Measurements from ENCODE around the gene ELMO1. TPM values are rescaled to one million over a fixed set of nuclear protein-coding genes. Genes with fewer than 3 reads are reported as not detected.

Gene ELMO1
- total and polyA plus RNA-seq, 2 experiments from 2014 or later, result 19.7 to 28.7 TPM

DNA sequence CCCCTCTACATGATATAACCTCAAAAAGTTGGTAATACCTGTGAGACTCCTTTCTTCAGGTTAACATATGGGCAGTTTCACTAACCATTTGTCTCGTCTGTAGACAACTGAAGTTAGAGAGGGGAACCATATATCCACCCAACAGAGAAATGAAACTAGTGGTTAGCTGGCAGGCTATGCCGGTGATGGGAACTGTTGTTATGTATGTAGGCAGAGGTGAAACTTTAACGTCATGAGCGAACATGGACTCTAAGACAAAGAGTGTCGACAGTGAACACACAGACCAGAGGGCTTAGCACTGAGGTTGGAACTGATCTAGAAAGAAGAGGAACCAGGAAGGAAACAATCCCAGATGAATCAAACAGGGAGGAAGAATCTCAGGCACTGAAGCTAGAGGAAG is 112.4 kb downstream of the ELMO1 start:
- Histone ChIP-seq H3K9me3 (ENCODE audit: low read depth) (no peaks in the 10 kb centered on the region), H3K4me3 (no peak overlapping the region), H3K27ac (no peak overlapping the region), H3K4me1 (ENCODE audit: insufficient read depth) (peaks cover 7% of the 10 kb centered on the region), H4K20me1 (ENCODE audit: insufficient read depth, poor library complexity, severe bottlenecking) (no peaks in the 10 kb centered on the region), H3K79me2 (no peaks in the 10 kb centered on the region), H3K9me2 (replicated peaks; ENCODE audit: insufficient read depth) (no peaks in the 10 kb centered on the region), H3K27me3 (no peaks in the 10 kb centered on the region), H3K36me3 (replicated peaks; ENCODE audit: insufficient read depth, low read depth) (no peaks in the 10 kb centered on the region), H3K4me2 (no peak overlapping the region), H2AFZ (no peak overlapping the region)
- WGBS (ENCODE audit: low lambda C conversion rate, missing lambda C conversion rate), result 96% methylated on average over 5 of the region's 5 CpGs
- TF ChIP-seq EZH2phosphoT487 (IDR thresholded peaks at IDR 0.05; ENCODE audit: low read depth, severe bottlenecking, unreplicated experiment) (no peak), EZH2 (IDR thresholded peaks at IDR 0.05; ENCODE audit: borderline replicate concordance) (no peak)
- TF ChIP-seq, protein P1, sequence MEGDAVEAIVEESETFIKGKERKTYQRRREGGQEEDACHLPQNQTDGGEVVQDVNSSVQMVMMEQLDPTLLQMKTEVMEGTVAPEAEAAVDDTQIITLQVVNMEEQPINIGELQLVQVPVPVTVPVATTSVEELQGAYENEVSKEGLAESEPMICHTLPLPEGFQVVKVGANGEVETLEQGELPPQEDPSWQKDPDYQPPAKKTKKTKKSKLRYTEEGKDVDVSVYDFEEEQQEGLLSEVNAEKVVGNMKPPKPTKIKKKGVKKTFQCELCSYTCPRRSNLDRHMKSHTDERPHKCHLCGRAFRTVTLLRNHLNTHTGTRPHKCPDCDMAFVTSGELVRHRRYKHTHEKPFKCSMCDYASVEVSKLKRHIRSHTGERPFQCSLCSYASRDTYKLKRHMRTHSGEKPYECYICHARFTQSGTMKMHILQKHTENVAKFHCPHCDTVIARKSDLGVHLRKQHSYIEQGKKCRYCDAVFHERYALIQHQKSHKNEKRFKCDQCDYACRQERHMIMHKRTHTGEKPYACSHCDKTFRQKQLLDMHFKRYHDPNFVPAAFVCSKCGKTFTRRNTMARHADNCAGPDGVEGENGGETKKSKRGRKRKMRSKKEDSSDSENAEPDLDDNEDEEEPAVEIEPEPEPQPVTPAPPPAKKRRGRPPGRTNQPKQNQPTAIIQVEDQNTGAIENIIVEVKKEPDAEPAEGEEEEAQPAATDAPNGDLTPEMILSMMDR (IDR thresholded peaks at IDR 0.05; ENCODE audit: poor library complexity), result no peak
- no peak for DNase-seq (ENCODE audit: low spot score)

DNA sequence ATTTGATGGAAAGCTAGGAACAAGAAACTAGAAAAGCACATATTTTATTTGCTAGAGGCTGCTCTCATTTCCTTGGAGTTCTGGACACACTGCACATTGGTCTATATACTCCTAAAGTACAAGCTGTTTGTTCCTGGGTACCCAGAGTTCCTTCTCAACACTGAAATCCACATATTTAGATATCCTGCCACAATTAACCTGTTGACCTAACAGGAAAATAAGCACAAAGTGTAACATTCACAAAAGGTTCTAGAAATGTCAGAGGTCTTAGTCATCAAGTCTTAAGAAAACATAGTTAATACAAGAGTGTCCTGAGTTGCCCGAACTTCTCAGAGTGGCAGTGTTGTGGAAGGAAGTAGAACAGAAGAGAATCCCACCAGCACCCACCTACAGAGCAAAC is 115.6 kb downstream of the ELMO1 start:
- DNase-seq (ENCODE audit: low spot score), result no peak
- WGBS (ENCODE audit: low lambda C conversion rate, missing lambda C conversion rate), result 75% methylated on average over 1 of the region's 1 CpG
- H3K27ac ChIP-seq, result no peak overlapping the region

DNA sequence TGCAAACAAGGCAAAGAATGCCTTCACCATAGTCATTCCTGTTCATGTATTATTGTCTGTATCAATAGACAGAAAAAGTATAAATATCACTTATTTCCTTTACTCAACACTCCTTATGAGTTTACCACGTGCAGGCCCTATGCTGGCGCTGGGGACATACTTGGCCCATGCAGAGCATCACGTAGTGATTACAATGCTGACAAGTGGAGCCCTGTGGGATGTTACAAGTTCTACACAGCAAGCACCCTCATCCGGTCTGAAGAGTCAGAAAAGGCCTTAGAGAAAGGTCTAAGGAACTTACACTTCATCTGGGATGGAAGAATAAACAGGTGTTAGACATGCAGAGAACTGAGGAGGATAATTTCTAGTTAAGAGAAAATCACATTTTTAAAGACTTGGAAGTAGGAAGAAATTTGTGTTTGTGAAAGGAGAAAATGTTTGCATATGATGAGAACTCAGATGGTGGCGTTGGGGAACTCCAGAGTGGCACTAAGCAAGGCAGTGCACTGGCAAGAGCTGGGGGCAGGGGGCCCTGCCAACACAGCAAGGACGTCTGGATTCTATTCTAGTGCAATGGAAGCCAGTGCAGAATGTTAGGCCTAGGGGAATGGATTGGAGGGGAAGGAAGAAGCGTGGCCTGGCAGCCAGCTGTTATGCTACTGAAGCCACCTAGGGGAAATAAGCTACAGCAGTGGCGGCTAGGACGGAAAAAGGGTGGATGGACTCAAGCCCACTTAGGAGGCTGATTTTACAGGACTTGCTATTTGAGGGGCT is 116.2 kb downstream of the ELMO1 start:
- no peaks in the 10 kb centered on the region for H3K36me3 ChIP-seq (replicated peaks; ENCODE audit: insufficient read depth, low read depth)
- H3K9me3 ChIP-seq (ENCODE audit: low read depth), result no peaks in the 10 kb centered on the region
- no peaks in the 10 kb centered on the region for H3K79me2 ChIP-seq
- no peak for TF ChIP-seq EZH2phosphoT487 (IDR thresholded peaks at IDR 0.05; ENCODE audit: low read depth, severe bottlenecking, unreplicated experiment)
- TF ChIP-seq, protein P1 (IDR thresholded peaks at IDR 0.05; ENCODE audit: poor library complexity), result no peak
- no peak for DNase-seq (ENCODE audit: low spot score)
- no peak overlapping the region for H3K27ac ChIP-seq
- H2AFZ ChIP-seq, result no peak overlapping the region
- H3K9me2 ChIP-seq (replicated peaks; ENCODE audit: insufficient read depth), result no peaks in the 10 kb centered on the region
- H3K4me1 ChIP-seq (ENCODE audit: insufficient read depth), result no peaks in the 10 kb centered on the region
- 91% methylated on average over 9 of the region's 9 CpGs for WGBS (ENCODE audit: low lambda C conversion rate, missing lambda C conversion rate)
- no peak overlapping the region for H3K4me2 ChIP-seq
- no peaks in the 10 kb centered on the region for H3K27me3 ChIP-seq
- no peaks in the 10 kb centered on the region for H4K20me1 ChIP-seq (ENCODE audit: insufficient read depth, poor library complexity, severe bottlenecking)
- no peak overlapping the region for H3K4me3 ChIP-seq

More for the DNA sequence above, 115.6 kb downstream of the ELMO1 start:
- H3K9me2 ChIP-seq (replicated peaks; ENCODE audit: insufficient read depth), result no peaks in the 10 kb centered on the region
- no peaks in the 10 kb centered on the region for H3K4me1 ChIP-seq (ENCODE audit: insufficient read depth)
- no peak overlapping the region for H3K4me3 ChIP-seq
- H3K27me3 ChIP-seq, result no peaks in the 10 kb centered on the region
- H4K20me1 ChIP-seq (ENCODE audit: insufficient read depth, poor library complexity, severe bottlenecking), result no peaks in the 10 kb centered on the region
- no peak overlapping the region for H2AFZ ChIP-seq
- H3K9me3 ChIP-seq (ENCODE audit: low read depth), result no peaks in the 10 kb centered on the region
- H3K36me3 ChIP-seq (replicated peaks; ENCODE audit: insufficient read depth, low read depth), result no peaks in the 10 kb centered on the region
- H3K4me2 ChIP-seq, result no peak overlapping the region
- H3K79me2 ChIP-seq, result no peaks in the 10 kb centered on the region
- no peak for TF ChIP-seq EZH2 (IDR thresholded peaks at IDR 0.05; ENCODE audit: borderline replicate concordance)
- TF ChIP-seq, protein P1 (IDR thresholded peaks at IDR 0.05; ENCODE audit: poor library complexity), result no peak
- TF ChIP-seq EZH2phosphoT487 (IDR thresholded peaks at IDR 0.05; ENCODE audit: low read depth, severe bottlenecking, unreplicated experiment), result no peak

Data from hepatocyte (in vitro differentiated cells).